ENCODE results near the gene SLIT1. TPM values are rescaled to one million over a fixed set of nuclear protein-coding genes. Genes with fewer than 3 reads are reported as not detected.

SLIT1 gene
- total and polyA plus RNA-seq, 12 donors, result 0.05 to 0.65 (median 0.15) TPM

- Histone ChIP-seq H3K9me3 (replicated peaks in 1 of 3) (no peaks in the 10 kb centered on the region), H3K27me3 (no peaks in the 10 kb centered on the region), H3K4me1 (replicated peaks in 1 of 2) (peaks cover 17 to 30% of the 10 kb centered on the region in 2 donors), H3K27ac (peak overlapping the region; percentile 49 to 88 (median 75)), H3K4me3 (peak overlapping the region in 1 of 4 donors; percentile 13), H3K36me3 (replicated peaks in 1 of 2) (no peaks in the 10 kb centered on the region)
- no peak for TF ChIP-seq CTCF (IDR thresholded peaks at IDR 0.05)
- TF ChIP-seq POLR2A (IDR thresholded peaks at IDR 0.05), result no peak
- WGBS, 4 donors, result 58 to 68% (median 63%) methylated on average over 13 to 14 of the region's 14 CpGs
- DNase-seq, result peak in 5 of 7 donors; percentile 34 to 68 (median 48)
- intact Hi-C loops (cut with DNase I), result loop anchor here (10.0 kb wide), 1 partner anchor 259 kb away; no protein-coding TSS in a partner anchor
These were observed 162.2 kb downstream of the SLIT1 start for GRCh38 chr10:97023401-97024167.

GRCh38 chr10:97022616-97023015 is 163.1 kb downstream of the SLIT1 start:
- no peak overlapping the region for H3K27ac ChIP-seq
- H3K4me3 ChIP-seq, result no peak overlapping the region
- no peaks in the 10 kb centered on the region for H3K27me3 ChIP-seq
- H3K4me1 ChIP-seq (replicated peaks in 1 of 2), result peaks cover 17 to 30% of the 10 kb centered on the region in 2 donors
- TF ChIP-seq POLR2A (IDR thresholded peaks at IDR 0.05) (no peak), CTCF (IDR thresholded peaks at IDR 0.05) (no peak)
- no peaks in the 10 kb centered on the region for H3K9me3 ChIP-seq (replicated peaks in 1 of 3)
- 94 to 97% (median 95%) methylated on average over 7 of the region's 7 CpGs for WGBS, 4 donors
- intact Hi-C loops (cut with DNase I), result loop anchor here (10.0 kb wide), 1 partner anchor 258 kb away; no protein-coding TSS in a partner anchor
- no peak for DNase-seq
- no peaks in the 10 kb centered on the region for H3K36me3 ChIP-seq (replicated peaks in 1 of 2)

GRCh38 chr10:97020452-97021400 is 165.0 kb downstream of the SLIT1 start:
- no peak overlapping the region for H3K4me3 ChIP-seq
- intact Hi-C loops (cut with DNase I), result loop anchor here (10.0 kb wide), 1 partner anchor 256 kb away; no protein-coding TSS in a partner anchor
- peak; percentile 59 to 86 (median 77) for DNase-seq
- 50 to 56% (median 51%) methylated on average over 19 to 25 of the region's 25 CpGs for WGBS, 4 donors
- peaks cover 17 to 30% of the 10 kb centered on the region in 2 donors for H3K4me1 ChIP-seq (replicated peaks in 1 of 2)
- H3K27ac ChIP-seq, result peak overlapping the region; percentile 7 to 90 (median 73)
- TF ChIP-seq CTCF (IDR thresholded peaks at IDR 0.05) (no peak), POLR2A (IDR thresholded peaks at IDR 0.05) (no peak)
- H3K36me3 ChIP-seq (replicated peaks in 1 of 2), result no peaks in the 10 kb centered on the region
- no peaks in the 10 kb centered on the region for H3K27me3 ChIP-seq
- no peaks in the 10 kb centered on the region for H3K9me3 ChIP-seq (replicated peaks in 1 of 3)

All from adrenal gland (tissue), 12 donors.